GM06990 (cell line): ENCODE measurements around the gene TAS2R3.

ENCODE experiments used
- DNase-seq: peaks from one replicate; pipeline ENCODE4 v3.0.0-alpha.2; 2011; ENCODE audit not compliant: insufficient read length; ENCODE audit errors: extremely low read depth
- H3K27me3 ChIP-seq: replicated peaks from 2 replicates; pipeline ENCODE4 v1.6.0; 2011; ENCODE audit warnings: low read length; ENCODE audit not compliant: control insufficient read depth, insufficient read depth
- H3K36me3 ChIP-seq: 2 replicates; pipeline ENCODE4 v1.5.1; 2011; ENCODE audit warnings: low read length; ENCODE audit not compliant: control insufficient read depth, insufficient read depth
- H3K4me3 ChIP-seq: replicated peaks from 2 replicates; pipeline ENCODE4 v1.5.1; 2011; ENCODE audit warnings: low read depth, mild to moderate bottlenecking, control low read depth, low read length
- CTCF ChIP-seq: IDR thresholded peaks from 2 replicates; pipeline ENCODE4 v1.5.1; 2011; ENCODE audit warnings: low read length, control low read depth, mild to moderate bottlenecking, inconsistent platforms; ENCODE audit not compliant: insufficient read depth, poor library complexity, severe bottlenecking

Gene TAS2R3

GRCh38 chr7:141789917-141790316 lies 26.0 kb downstream of the TAS2R3 start, which contains the start of gene TAS2R5:
Gene TAS2R5 (plus strand): TSS chr7:141790217. CDS start chr7:141790362, 145 bp downstream.
- Histone ChIP-seq H3K4me3 (no peak within 1 kb of the TSS), H3K27me3 (no peaks in the 10 kb centered on the region), H3K36me3 (no peaks in the 10 kb centered on the region; the same call in 1 of the 2 replicates)
- TF ChIP-seq CTCF, result no peak
- no peak for DNase-seq

GRCh38 chr7:141792526-141792925 lies 28.6 kb downstream of the TAS2R3 start:
- Histone ChIP-seq H3K36me3 (no peaks in the 10 kb centered on the region; the same call in 1 of the 2 replicates), H3K27me3 (no peaks in the 10 kb centered on the region), H3K4me3 (no peak overlapping the region)
- TF ChIP-seq CTCF, result no peak
- no peak for DNase-seq
